Measurements from ENCODE around the gene RYR1. TPM values are rescaled to one million over a fixed set of nuclear protein-coding genes. Genes with fewer than 3 reads are reported as not detected.

Gene RYR1
- polyA plus RNA-seq, 3 donors: 0.76 to 2.1 (median 2.1) TPM

GRCh38 chr19:38399537-38399936 is 34.0 kb upstream of the RYR1 start:
- no peak for TF ChIP-seq CTCF (IDR thresholded peaks at IDR 0.05)
- peak overlapping the region in 1 of 2 donors; percentile 4 for H3K4me3 Mint-ChIP-seq
- intact Hi-C loops (cut with micrococcal nuclease): no loop called here
- Histone ChIP-seq H3K79me2 (ENCODE audit: insufficient read depth, low read length) (peaks cover 5% of the 10 kb centered on the region), H3K4me3 (replicated peaks in 1 of 3; ENCODE audit: low read depth in 2 of 3, low read length in 3 of 3) (no peak overlapping the region), H3K27me3 (ENCODE audit: control insufficient read depth in 2 of 2, insufficient read depth in 2 of 2, low read length in 2 of 2) (peaks cover 22 to 32% of the 10 kb centered on the region in 2 donors), H3K27ac (ENCODE audit: low read depth in 1 of 2, low read length in 2 of 2) (no peak overlapping the region), H3K4me1 (ENCODE audit: control insufficient read depth in 1 of 2, insufficient read depth in 2 of 2, low read length in 2 of 2) (peaks cover 13 to 15% of the 10 kb centered on the region in 2 donors), H4K20me1 (ENCODE audit: insufficient read depth, low read length) (no peaks in the 10 kb centered on the region), H3K36me3 (replicated peaks in 1 of 2; ENCODE audit: control insufficient read depth in 1 of 2, insufficient read depth in 2 of 2, low read length in 2 of 2) (no peaks in the 10 kb centered on the region), H3K9ac (ENCODE audit: insufficient read depth, low read length, poor library complexity, severe bottlenecking) (no peak overlapping the region), H3K9me3 (replicated peaks in 1 of 2; ENCODE audit: control insufficient read depth in 1 of 2, insufficient read depth in 1 of 2, low read length in 2 of 2) (peaks cover 0 to 5% of the 10 kb centered on the region in 2 donors), H3K4me2 (replicated peaks; ENCODE audit: extremely low read depth, low read length, poor library complexity, severe bottlenecking) (no peak overlapping the region), H2AFZ (ENCODE audit: insufficient read depth, low read depth, low read length, poor library complexity, severe bottlenecking) (no peak overlapping the region)
- no peak for DNase-seq
- no peak overlapping the region for H3K27ac Mint-ChIP-seq
- peaks cover 34 to 51% (median 36%) of the 10 kb centered on the region in 3 donors for H3K27me3 Mint-ChIP-seq (ENCODE audit: low read depth in 3 of 3)
- 60% methylated on average over 1 of the region's 1 CpG for WGBS (ENCODE audit: insufficient coverage)
- H3K4me1 Mint-ChIP-seq: peaks cover 16% of the 10 kb centered on the region
- H3K36me3 Mint-ChIP-seq: no peaks in the 10 kb centered on the region
- peaks cover 0 to 5% (median 2%) of the 10 kb centered on the region in 7 donors for H3K9me3 Mint-ChIP-seq

GRCh38 chr19:38400361-38400760 is 33.1 kb upstream of the RYR1 start:
- WGBS (ENCODE audit: insufficient coverage): 88% methylated on average over 5 of the region's 5 CpGs
- Histone ChIP-seq H3K9ac (ENCODE audit: insufficient read depth, low read length, poor library complexity, severe bottlenecking) (no peak overlapping the region), H3K9me3 (replicated peaks in 1 of 2; ENCODE audit: control insufficient read depth in 1 of 2, insufficient read depth in 1 of 2, low read length in 2 of 2) (peaks cover 0 to 4% of the 10 kb centered on the region in 2 donors), H3K27me3 (ENCODE audit: control insufficient read depth in 2 of 2, insufficient read depth in 2 of 2, low read length in 2 of 2) (peaks cover 14 to 24% of the 10 kb centered on the region in 2 donors), H3K36me3 (replicated peaks in 1 of 2; ENCODE audit: control insufficient read depth in 1 of 2, insufficient read depth in 2 of 2, low read length in 2 of 2) (peaks cover 0 to 6% of the 10 kb centered on the region in 2 donors), H3K4me3 (replicated peaks in 1 of 3; ENCODE audit: low read depth in 2 of 3, low read length in 3 of 3) (no peak overlapping the region), H3K27ac (ENCODE audit: low read depth in 1 of 2, low read length in 2 of 2) (no peak overlapping the region), H2AFZ (ENCODE audit: insufficient read depth, low read depth, low read length, poor library complexity, severe bottlenecking) (no peak overlapping the region), H3K79me2 (ENCODE audit: insufficient read depth, low read length) (peaks cover 5% of the 10 kb centered on the region), H4K20me1 (ENCODE audit: insufficient read depth, low read length) (no peaks in the 10 kb centered on the region), H3K4me2 (replicated peaks; ENCODE audit: extremely low read depth, low read length, poor library complexity, severe bottlenecking) (no peak overlapping the region), H3K4me1 (ENCODE audit: control insufficient read depth in 1 of 2, insufficient read depth in 2 of 2, low read length in 2 of 2) (peaks cover 13 to 18% of the 10 kb centered on the region in 2 donors)
- no peak for DNase-seq
- Mint-ChIP-seq H3K27me3 (ENCODE audit: low read depth in 3 of 3) (peaks cover 26 to 43% (median 28%) of the 10 kb centered on the region in 3 donors), H3K36me3 (peaks cover 0 to 6% of the 10 kb centered on the region in 2 donors), H3K27ac (no peak overlapping the region), H3K4me1 (peaks cover 16% of the 10 kb centered on the region), H3K9me3 (peaks cover 0 to 2% (median 0%) of the 10 kb centered on the region in 7 donors), H3K4me3 (no peak overlapping the region)
- TF ChIP-seq CTCF (IDR thresholded peaks at IDR 0.05): no peak
- intact Hi-C loops (cut with micrococcal nuclease): loop anchor here (5.0 to 10.0 kb wide), 5 partner anchors 107 to 534 kb away; partner anchors contain the start of genes MRPS12 (in 1 of the 2) and SARS2 (in 1 of the 2)
